IMR-90 (cell line): ENCODE results near the gene CRYBG3. TPM values are rescaled to one million over a fixed set of nuclear protein-coding genes. Genes with fewer than 3 reads are reported as not detected.

Source experiments
- ATAC-seq: fragments of 200-7000 bp; cut with Tn5 transposase; 2 replicates; pipeline ENCODE4 v1.9.1; 2020; ENCODE audit warnings: low read depth, mild to moderate bottlenecking, moderate library complexity
- BruUV-seq: library from RNA; stranded (reverse); fragments of 400-500 nt; replicated peaks from 2 replicates; lab custom pipeline; 2021; lab: Mats Ljungman, UMichigan
- CTCF ChIA-PET: fragments of 300-600 bp; formaldehyde crosslinking; extraction: SDS; loops from one replicate; lab custom pipeline; 2021; ENCODE audit warnings: antibody characterized with exemption; lab: Yijun Ruan, JAX
- POLR2A ChIA-PET: fragments of 300-600 bp; sonication (Branson Sonifier 250); formaldehyde crosslinking; loops from one replicate; lab custom pipeline; 2022; ENCODE audit warnings: antibody characterized with exemption; ENCODE audit not compliant: unreplicated experiment; lab: Charles Lee
- DNase-seq: peaks from one replicate; pipeline ENCODE4 v3.0.0; 2013
- H2AFZ ChIP-seq: replicated peaks from 2 replicates; pipeline ENCODE3; 2013; ENCODE audit warnings: low read length, mild to moderate bottlenecking; ENCODE audit not compliant: poor library complexity
- H2AK5ac ChIP-seq: 2 replicates; pipeline ENCODE4 v1.6.1; 2013; ENCODE audit warnings: low read depth, low read length, inconsistent platforms
- H2AK9ac ChIP-seq: replicated peaks from 2 replicates; pipeline ENCODE3; 2013; ENCODE audit warnings: mild to moderate bottlenecking, low read depth, low read length, moderate library complexity; ENCODE audit not compliant: poor library complexity
- H2BK120ac ChIP-seq: 2 replicates; pipeline ENCODE4 v1.6.1; 2013; ENCODE audit warnings: low read depth, low read length, inconsistent platforms
- H2BK15ac ChIP-seq: 3 replicates; pipeline ENCODE4 v1.6.1; 2013; ENCODE audit warnings: low read depth, low read length, inconsistent platforms
- H2BK20ac ChIP-seq: 2 replicates; pipeline ENCODE4 v1.6.1; 2013; ENCODE audit warnings: low read depth, mild to moderate bottlenecking, inconsistent platforms, low read length, moderate library complexity
- H2BK5ac ChIP-seq: 2 replicates; pipeline ENCODE4 v1.6.1; 2013; ENCODE audit warnings: mild to moderate bottlenecking, low read depth, low read length, inconsistent platforms; ENCODE audit not compliant: poor library complexity, severe bottlenecking
- H3K14ac ChIP-seq: replicated peaks from 2 replicates; pipeline ENCODE4 v1.6.1; 2013; ENCODE audit warnings: low read depth, low read length, inconsistent platforms
- H3K18ac ChIP-seq: 2 replicates; pipeline ENCODE4 v1.6.1; 2013; ENCODE audit warnings: low read depth, low read length, control low read depth
- H3K23ac ChIP-seq: 2 replicates; pipeline ENCODE4 v1.6.1; 2013; ENCODE audit warnings: low read depth, low read length, inconsistent platforms
- H3K27ac ChIP-seq: 2 replicates; pipeline ENCODE4 v1.5.1; 2013; ENCODE audit warnings: mild to moderate bottlenecking, control low read depth, low read length; ENCODE audit not compliant: insufficient read depth
- H3K27me3 ChIP-seq: 2 replicates; pipeline ENCODE4 v1.6.1; 2013; ENCODE audit warnings: low read length; ENCODE audit not compliant: control insufficient read depth, insufficient read depth
- H3K36me3 ChIP-seq: 2 replicates; pipeline ENCODE4 v1.6.1; 2013; ENCODE audit warnings: low read length, mixed read lengths; ENCODE audit not compliant: control insufficient read depth, insufficient read depth
- H3K4ac ChIP-seq: 2 replicates; pipeline ENCODE4 v1.6.1; 2013; ENCODE audit warnings: low read depth, low read length, inconsistent platforms
- H3K4me1 ChIP-seq: 2 replicates; pipeline ENCODE4 v1.6.1; 2013; ENCODE audit warnings: low read length, mixed read lengths; ENCODE audit not compliant: control insufficient read depth, insufficient read depth
- H3K4me2 ChIP-seq: 2 replicates; pipeline ENCODE4 v1.6.1; 2013; ENCODE audit warnings: low read depth, mild to moderate bottlenecking, control low read depth, low read length, moderate library complexity
- H3K4me3 ChIP-seq: 2 replicates; pipeline ENCODE4 v1.5.1; 2013; ENCODE audit warnings: low read depth, mild to moderate bottlenecking, control low read depth, low read length, moderate library complexity; ENCODE audit not compliant: insufficient read depth
- H3K56ac ChIP-seq: 2 replicates; pipeline ENCODE4 v1.6.1; 2013; ENCODE audit warnings: low read length, inconsistent platforms; ENCODE audit not compliant: insufficient read depth; ENCODE audit errors: extremely low read depth
- H3K79me1 ChIP-seq, 2 experiments: 2 replicates each; pipeline ENCODE4 v1.6.1; 2013; ENCODE audit warnings: low read length in 2 of 2, inconsistent platforms in 1 of 2, low read depth in 1 of 2
- H3K9ac ChIP-seq: 2 replicates; pipeline ENCODE4 v1.6.1; 2013; ENCODE audit warnings: low read depth, low read length, control low read depth
- H3K9me1 ChIP-seq: 2 replicates; pipeline ENCODE4 v1.6.1; 2013; ENCODE audit warnings: low read length, inconsistent platforms; ENCODE audit not compliant: insufficient read depth
- H3K9me3 ChIP-seq: 2 replicates; pipeline ENCODE4 v1.6.1; 2013; ENCODE audit warnings: low read length; ENCODE audit not compliant: control insufficient read depth, insufficient read depth
- H4K20me1 ChIP-seq: 2 replicates; pipeline ENCODE4 v1.6.1; 2013; ENCODE audit warnings: low read length, inconsistent platforms; ENCODE audit not compliant: insufficient read depth
- H4K5ac ChIP-seq: 2 replicates; pipeline ENCODE4 v1.6.1; 2013; ENCODE audit warnings: mild to moderate bottlenecking, low read depth, low read length, control low read depth
- H4K8ac ChIP-seq, 2 experiments: 2 replicates each; pipeline ENCODE4 v1.6.1; 2013; ENCODE audit warnings: low read depth in 2 of 2, low read length in 2 of 2, control low read depth in 1 of 2, inconsistent platforms in 1 of 2
- H4K91ac ChIP-seq: 2 replicates; pipeline ENCODE4 v1.6.1; 2013; ENCODE audit warnings: low read depth, low read length, inconsistent platforms; ENCODE audit not compliant: insufficient read depth
- CEBPB ChIP-seq: IDR thresholded peaks from 2 replicates; pipeline ENCODE4 v1.6.1; 2012; ENCODE audit warnings: low read depth, low read length, improper control_type of control experiment
- CHD1 ChIP-seq: IDR thresholded peaks from 2 replicates; pipeline ENCODE4 v1.6.1; 2012; ENCODE audit warnings: low read depth, low read length, improper control_type of control experiment
- FOS ChIP-seq: fragments of 150-350 bp; IDR thresholded peaks from 2 replicates; pipeline ENCODE4 v1.6.1; 2016; ENCODE audit warnings: low read depth, low read length
- MAFK ChIP-seq: IDR thresholded peaks from 2 replicates; pipeline ENCODE4 v1.6.1; 2012; ENCODE audit warnings: low read depth, low read length, improper control_type of control experiment
- MAZ ChIP-seq: IDR thresholded peaks from 2 replicates; pipeline ENCODE4 v1.6.1; 2012; ENCODE audit warnings: low read depth, mild to moderate bottlenecking, low read length, improper control_type of control experiment, moderate library complexity, borderline replicate concordance
- MXI1 ChIP-seq: IDR thresholded peaks from 2 replicates; pipeline ENCODE4 v1.6.1; 2012; ENCODE audit warnings: low read depth, mild to moderate bottlenecking, low read length, moderate library complexity, borderline replicate concordance
- NFE2L2 ChIP-seq: fragments of 150-350 bp; IDR thresholded peaks from 2 replicates; pipeline ENCODE4 v1.6.1; 2016; ENCODE audit warnings: low read depth, mild to moderate bottlenecking, low read length
- POLR2A ChIP-seq: IDR thresholded peaks from 2 replicates; pipeline ENCODE4 v1.6.1; 2012; ENCODE audit warnings: mild to moderate bottlenecking, low read depth, low read length
- RAD21 ChIP-seq: IDR thresholded peaks from 2 replicates; pipeline ENCODE4 v1.6.1; 2012; ENCODE audit warnings: low read length, improper control_type of control experiment
- RFX5 ChIP-seq: IDR thresholded peaks from 2 replicates; pipeline ENCODE4 v1.8.0; 2012; ENCODE audit warnings: low read depth, mild to moderate bottlenecking, low read length, moderate library complexity
- WGBS, 2 experiments: methylation state at CpG; one replicate each; pipeline versions ENCODE4 v1.1.5 to v1.1.7; 2013; ENCODE audit warnings: missing lambda C conversion rate in 2 of 2; ENCODE audit not compliant: insufficient read length in 1 of 2; ENCODE audit errors: extremely low coverage in 2 of 2; 5-methylcytosine and 5-hydroxymethylcytosine counted together
- dilution Hi-C: fragments of 300-500 bp; cut with HindIII; formaldehyde crosslinking; loops from one replicate; pipeline ENCODE4 v1.14.3; 2018; ENCODE audit warnings: low sequenced_read_pairs; ENCODE audit not compliant: unreplicated experiment
- in situ Hi-C: fragments of 300-500 bp; cut with MboI; formaldehyde crosslinking; loops from 3 replicates; pipeline ENCODE4 v1.14.3; 2019; ENCODE audit warnings: low sequenced_read_pairs, inconsistent platforms, mixed read lengths
- intact Hi-C: fragments of 100-400 bp; cut with micrococcal nuclease; formaldehyde crosslinking; loops from 2 replicates; pipeline ENCODE4 v1.10.0; 2022
- polyA plus RNA-seq, 3 experiments: library from polyadenylated mRNA; depleted of rRNA; stranded (reverse); fragments of >200 nt; gene quantifications; 2 replicates each; pipeline ENCODE4 v1.2.3, GENCODE V29; 2012; ENCODE audit warnings: low replicate concordance in 1 of 3
- total RNA-seq: library from RNA; depleted of rRNA; stranded (reverse); fragments of >200 nt; gene quantifications from 2 replicates; pipeline ENCODE4 v1.2.3, GENCODE V29; 2012
- TF ChIP-seq, protein P1 (sequence below): conservative IDR thresholded peaks from 2 replicates; pipeline ENCODE4 v1.5.1; 2012; ENCODE audit warnings: mild to moderate bottlenecking, low read depth, low read length, improper control_type of control experiment
- TF ChIP-seq, protein P2 (sequence below): fragments of 150-350 bp; IDR thresholded peaks from 2 replicates; pipeline ENCODE4 v1.6.1; 2016; ENCODE audit warnings: low read depth, mild to moderate bottlenecking, low read length, moderate library complexity, borderline replicate concordance

The CRYBG3 gene
- total and polyA plus RNA-seq, 2 of the 4 experiments (the other 2 are of a cell fraction), result 4.9 to 26.2 TPM

DNA sequence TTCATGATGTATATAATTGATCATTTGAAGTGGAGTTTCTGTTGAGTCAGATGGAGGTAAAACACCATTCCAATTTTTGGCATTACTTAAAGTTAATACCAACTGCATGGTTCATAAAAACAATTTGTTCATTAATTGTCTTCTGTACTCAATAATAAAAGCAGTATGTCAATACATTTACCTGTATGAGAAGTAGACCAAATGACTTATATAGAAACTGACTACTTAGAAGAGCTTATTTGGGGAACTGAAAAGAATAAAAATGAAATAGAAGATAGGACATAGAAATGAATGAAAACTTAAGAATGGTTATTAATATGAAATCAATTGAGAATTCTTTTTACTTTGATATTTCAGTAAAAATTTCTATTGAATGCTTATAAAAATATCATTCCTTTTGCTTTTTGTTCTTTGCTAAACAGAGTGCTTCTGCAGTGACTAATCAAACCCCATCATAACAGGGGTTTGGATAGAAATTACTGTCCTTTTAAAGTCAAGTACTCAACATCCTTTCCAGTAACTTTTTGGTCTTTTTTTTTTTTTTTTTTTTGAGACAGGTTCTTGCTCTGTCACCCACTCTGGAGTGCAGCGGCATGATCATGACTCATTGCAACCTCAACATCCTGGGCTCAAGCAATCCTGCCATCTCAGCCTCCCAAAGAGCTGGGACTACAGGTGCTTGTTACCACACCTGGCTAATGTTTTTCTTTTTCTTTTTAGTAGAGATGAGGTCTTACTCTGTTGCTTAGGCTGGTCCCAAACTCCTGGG lies 6.5 kb upstream of the CRYBG3 start:
- intact Hi-C loops (no loop called here), dilution Hi-C loops (loop anchor here (25.0 kb wide), 1 partner anchor 197 kb away; no protein-coding TSS in a partner anchor), in situ Hi-C loops (loop anchor here (25.0 kb wide), 1 partner anchor 772 kb away; the partner anchor contains the start of gene CPOX)
- no peak for TF ChIP-seq RFX5
- TF ChIP-seq MXI1, result no peak
- no peak for TF ChIP-seq CHD1
- TF ChIP-seq FOS, result no peak
- TF ChIP-seq MAFK, result no peak
- no peak for TF ChIP-seq POLR2A
- no peak for TF ChIP-seq RAD21
- TF ChIP-seq, protein P1, sequence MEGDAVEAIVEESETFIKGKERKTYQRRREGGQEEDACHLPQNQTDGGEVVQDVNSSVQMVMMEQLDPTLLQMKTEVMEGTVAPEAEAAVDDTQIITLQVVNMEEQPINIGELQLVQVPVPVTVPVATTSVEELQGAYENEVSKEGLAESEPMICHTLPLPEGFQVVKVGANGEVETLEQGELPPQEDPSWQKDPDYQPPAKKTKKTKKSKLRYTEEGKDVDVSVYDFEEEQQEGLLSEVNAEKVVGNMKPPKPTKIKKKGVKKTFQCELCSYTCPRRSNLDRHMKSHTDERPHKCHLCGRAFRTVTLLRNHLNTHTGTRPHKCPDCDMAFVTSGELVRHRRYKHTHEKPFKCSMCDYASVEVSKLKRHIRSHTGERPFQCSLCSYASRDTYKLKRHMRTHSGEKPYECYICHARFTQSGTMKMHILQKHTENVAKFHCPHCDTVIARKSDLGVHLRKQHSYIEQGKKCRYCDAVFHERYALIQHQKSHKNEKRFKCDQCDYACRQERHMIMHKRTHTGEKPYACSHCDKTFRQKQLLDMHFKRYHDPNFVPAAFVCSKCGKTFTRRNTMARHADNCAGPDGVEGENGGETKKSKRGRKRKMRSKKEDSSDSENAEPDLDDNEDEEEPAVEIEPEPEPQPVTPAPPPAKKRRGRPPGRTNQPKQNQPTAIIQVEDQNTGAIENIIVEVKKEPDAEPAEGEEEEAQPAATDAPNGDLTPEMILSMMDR, result no peak
- TF ChIP-seq, protein P2, sequence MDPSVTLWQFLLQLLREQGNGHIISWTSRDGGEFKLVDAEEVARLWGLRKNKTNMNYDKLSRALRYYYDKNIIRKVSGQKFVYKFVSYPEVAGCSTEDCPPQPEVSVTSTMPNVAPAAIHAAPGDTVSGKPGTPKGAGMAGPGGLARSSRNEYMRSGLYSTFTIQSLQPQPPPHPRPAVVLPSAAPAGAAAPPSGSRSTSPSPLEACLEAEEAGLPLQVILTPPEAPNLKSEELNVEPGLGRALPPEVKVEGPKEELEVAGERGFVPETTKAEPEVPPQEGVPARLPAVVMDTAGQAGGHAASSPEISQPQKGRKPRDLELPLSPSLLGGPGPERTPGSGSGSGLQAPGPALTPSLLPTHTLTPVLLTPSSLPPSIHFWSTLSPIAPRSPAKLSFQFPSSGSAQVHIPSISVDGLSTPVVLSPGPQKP, result no peak
- no peak for TF ChIP-seq NFE2L2
- TF ChIP-seq MAZ, result no peak
- no peak for TF ChIP-seq CEBPB
- Histone ChIP-seq H3K56ac (no peak overlapping the region), H2BK5ac (no peak overlapping the region), H3K9me1 (no peaks in the 10 kb centered on the region), H3K79me1 (no peaks in the 10 kb centered on the region), H4K20me1 (no peaks in the 10 kb centered on the region), H4K91ac (no peak overlapping the region), H3K14ac (no peak overlapping the region), H3K9me3 (no peaks in the 10 kb centered on the region), H2BK15ac (no peak overlapping the region), H3K4me2 (no peak overlapping the region), H2BK120ac (no peak overlapping the region), H3K36me3 (no peaks in the 10 kb centered on the region), H2AFZ (no peak overlapping the region), H2AK9ac (no peak overlapping the region), H3K4me3 (no peak overlapping the region), H3K18ac (no peak overlapping the region), H3K4me1 (no peaks in the 10 kb centered on the region), H4K5ac (no peak overlapping the region), H3K23ac (no peak overlapping the region), H2BK20ac (no peak overlapping the region), H3K4ac (no peak overlapping the region), H4K8ac (no peak overlapping the region), H3K27me3 (0 out of 2 replicates have a peak, but pooled peaks cover 2% of the 10 kb centered on the region), H3K27ac (no peak overlapping the region), H3K9ac (no peak overlapping the region), H2AK5ac (no peak overlapping the region)
- ChIA-PET POLR2A (no interaction called here), CTCF (no interaction called here)
- WGBS, 2 experiments, result no CpG with 5 or more reads among the region's 1 CpG
- BruUV-seq, result no TSS peak
- DNase-seq (peak; percentile 33), ATAC-seq (no peak; the same call in 1 of the 2 replicates)
